GM12878 (cell line): ENCODE measurements around the gene TTLL11. TPM values are rescaled to one million over a fixed set of nuclear protein-coding genes. Genes with fewer than 3 reads are reported as not detected.

Experiments
- ATAC-seq: fragments of 200-7000 bp; cut with Tn5 transposase; 3 replicates; pipeline ENCODE4 v1.9.1; 2020; ENCODE audit warnings: mild to moderate bottlenecking, moderate library complexity
- BruUV-seq: library from RNA; stranded (reverse); fragments of 400-500 nt; replicated peaks from 2 replicates; lab custom pipeline; 2021; lab: Mats Ljungman, UMichigan
- CTCF ChIA-PET: fragments of 300-600 bp; sonication (Branson Sonifier 250); formaldehyde crosslinking; extraction: SDS; loops from one replicate; lab custom pipeline; 2021; ENCODE audit warnings: inconsistent platforms; lab: Yijun Ruan, JAX
- POLR2A ChIA-PET: fragments of 350-600 bp; formaldehyde crosslinking; extraction: SDS; loops from one replicate; lab custom pipeline; 2021; ENCODE audit warnings: inconsistent platforms; lab: Charles Lee
- RAD21 ChIA-PET: fragments of 300-600 bp; sonication (Branson Sonifier 250); formaldehyde crosslinking; loops from one replicate; lab custom pipeline; 2023; ENCODE audit warnings: antibody characterized with exemption; ENCODE audit not compliant: unreplicated experiment; lab: Charles Lee
- SMC1A ChIA-PET: fragments of 300-600 bp; sonication (Branson Sonifier 250); formaldehyde crosslinking; loops from one replicate; lab custom pipeline; 2023; ENCODE audit not compliant: unreplicated experiment, uncharacterized antibody; lab: Charles Lee
- DNase-seq: peaks from one replicate; pipeline ENCODE4 v3.0.0-alpha.2; 2011; ENCODE audit warnings: low read depth, low spot score
- FAIRE-seq: peaks from 3 replicates; lab custom pipeline; 2011; peaks lifted over from hg19 to GRCh38; lab: Jason Lieb, UNC
- H2AFZ ChIP-seq: 2 replicates; pipeline ENCODE4 v1.6.0; 2011; ENCODE audit warnings: low read depth, low read length, control low read depth; ENCODE audit not compliant: control insufficient read depth
- H3K27ac ChIP-seq: 2 replicates; pipeline ENCODE4 v1.5.1; 2011; ENCODE audit warnings: control low read depth; ENCODE audit not compliant: control insufficient read depth, insufficient read depth
- H3K27me3 ChIP-seq, 2 experiments: replicated peaks in 1 of 2; 2 replicates each; pipeline versions ENCODE4 v1.6.0 to v1.6.1; 2011; ENCODE audit warnings: low read length in 1 of 2; ENCODE audit not compliant: control insufficient read depth in 2 of 2, insufficient read depth in 2 of 2
- H3K36me3 ChIP-seq, 2 experiments: 2 replicates each; pipeline ENCODE4 v1.5.1; 2011; ENCODE audit warnings: low read length in 1 of 2; ENCODE audit not compliant: control insufficient read depth in 2 of 2, insufficient read depth in 2 of 2
- H3K4me1 ChIP-seq: 2 replicates; pipeline ENCODE4 v1.6.1; 2011; ENCODE audit warnings: mild to moderate bottlenecking, low read length, moderate library complexity, mixed read lengths; ENCODE audit not compliant: control insufficient read depth, insufficient read depth
- H3K4me2 ChIP-seq: 2 replicates; pipeline ENCODE4 v1.6.0; 2011; ENCODE audit warnings: control low read depth; ENCODE audit not compliant: control insufficient read depth, insufficient read depth
- H3K4me3 ChIP-seq: fragments of 200-600 bp; sonication (generic); 2 replicates; pipeline ENCODE4 v1.5.1; 2016
- H3K79me2 ChIP-seq: 2 replicates; pipeline ENCODE4 v1.6.0; 2011; ENCODE audit warnings: low read length; ENCODE audit not compliant: control insufficient read depth, insufficient read depth
- H3K9ac ChIP-seq: 2 replicates; pipeline ENCODE4 v1.8.0; 2011; ENCODE audit warnings: low read length, control low read depth, mixed read lengths; ENCODE audit not compliant: control insufficient read depth, insufficient read depth
- H3K9me3 ChIP-seq: replicated peaks from 3 replicates; pipeline ENCODE4 v1.5.1; 2011; ENCODE audit warnings: mild to moderate bottlenecking, low read length; ENCODE audit not compliant: control insufficient read depth, insufficient read depth
- H4K20me1 ChIP-seq: 2 replicates; pipeline ENCODE4 v1.6.0; 2011; ENCODE audit not compliant: control insufficient read depth, insufficient read depth
- PML ChIP-seq: IDR thresholded peaks from 2 replicates; pipeline ENCODE4 v1.6.1; 2012; ENCODE audit warnings: low read length, inconsistent platforms
- POU2F2 ChIP-seq: IDR thresholded peaks from 3 replicates; pipeline ENCODE4 v1.6.1; 2011; ENCODE audit warnings: low read depth, mild to moderate bottlenecking, low read length, borderline replicate concordance
- SRF ChIP-seq, 2 experiments: IDR thresholded peaks; 2 replicates each; pipeline ENCODE4 v1.6.1; 2011; ENCODE audit warnings: low read depth in 2 of 2, low read length in 2 of 2, mild to moderate bottlenecking in 1 of 2, moderate library complexity in 1 of 2
- SUPT20H ChIP-seq: IDR thresholded peaks from 2 replicates; pipeline ENCODE4 v1.6.1; 2011; ENCODE audit warnings: low read depth, mild to moderate bottlenecking, low read length, moderate library complexity, borderline replicate concordance; ENCODE audit not compliant: control insufficient read depth
- TCF3 ChIP-seq: IDR thresholded peaks from 2 replicates; pipeline ENCODE4 v1.6.1; 2012; ENCODE audit warnings: low read depth, mild to moderate bottlenecking, low read length, borderline replicate concordance; ENCODE audit not compliant: insufficient read depth
- ZBED1 ChIP-seq: IDR thresholded peaks from 2 replicates; pipeline ENCODE4 v1.6.1; 2016; ENCODE audit warnings: borderline replicate concordance
- WGBS: methylation state at CpG from one replicate; pipeline ENCODE4 v1.1.6; 2016; ENCODE audit warnings: low lambda C conversion rate; ENCODE audit not compliant: insufficient replicate concordance, insufficient coverage; ENCODE audit errors: missing lambda C conversion rate; 5-methylcytosine and 5-hydroxymethylcytosine counted together
- in situ Hi-C: fragments of 300-500 bp; cut with MboI; formaldehyde crosslinking; loops from 9 replicates; pipeline ENCODE4 v1.14.3; 2018; ENCODE audit warnings: mixed read lengths
- intact Hi-C: fragments of 100-400 bp; cut with micrococcal nuclease; formaldehyde crosslinking; loops from one replicate; pipeline ENCODE4 v1.14.2; 2022; ENCODE audit not compliant: unreplicated experiment
- polyA plus RNA-seq, 11 experiments: library from polyadenylated mRNA; depleted of rRNA in 4 of 11; unstranded in 6 of 11; stranded (reverse) in 5 of 11; fragments of >200 nt; fragmentation: Nextera tagmentation in 4 of 11; fragmentation: Illumina TruSeq in 1 of 11; extraction: Ambion mirVana in 4 of 11; extraction: Trizol in 1 of 11; gene quantifications; 1 replicate in 1 of 11; 2 replicates in 10 of 11; pipeline versions ENCODE4 v1.2.1 to v1.2.3, GENCODE V29; 2011 to 2016; ENCODE audit warnings: inconsistent platforms in 2 of 11, missing spikeins in 2 of 11, low read depth in 1 of 11
- total RNA-seq, 4 experiments: library from RNA; depleted of rRNA in 3 of 4; stranded (reverse); fragments of >200 nt in 3 of 4; fragmentation: Illumina TruSeq in 1 of 4; extraction: Trizol in 1 of 4; gene quantifications; 2 replicates each; pipeline versions ENCODE4 v1.2.1 to v1.2.3, GENCODE V29; 2013 to 2021
- TF ChIP-seq, protein P1 (sequence below): fragments of 450-650 bp; IDR thresholded peaks from 2 replicates; pipeline ENCODE4 v1.6.1; 2016; ENCODE audit warnings: mild to moderate bottlenecking
- TF ChIP-seq, protein P2 (sequence below): fragments of 450-650 bp; IDR thresholded peaks from 2 replicates; pipeline ENCODE4 v1.6.1; 2017; ENCODE audit warnings: borderline replicate concordance
- TF ChIP-seq, protein P3 (sequence below): fragments of 150-350 bp; IDR thresholded peaks from 2 replicates; pipeline ENCODE4 v1.6.1; 2016; ENCODE audit warnings: low read depth, low read length
- TF ChIP-seq, protein P4 (sequence below): fragments of 450-650 bp; IDR thresholded peaks from 2 replicates; pipeline ENCODE4 v1.6.1; 2017; ENCODE audit warnings: mild to moderate bottlenecking
- TF ChIP-seq, protein P5 (sequence below): IDR thresholded peaks from 2 replicates; pipeline ENCODE4 v1.6.1; 2012; ENCODE audit warnings: low read length, inconsistent platforms

TTLL11 gene
- total and polyA plus RNA-seq, 10 of the 15 experiments (the other 5 are each of a cell fraction or from before 2014, with no cell fraction given), result 1.2 to 3.7 (median 2.9) TPM

DNA sequence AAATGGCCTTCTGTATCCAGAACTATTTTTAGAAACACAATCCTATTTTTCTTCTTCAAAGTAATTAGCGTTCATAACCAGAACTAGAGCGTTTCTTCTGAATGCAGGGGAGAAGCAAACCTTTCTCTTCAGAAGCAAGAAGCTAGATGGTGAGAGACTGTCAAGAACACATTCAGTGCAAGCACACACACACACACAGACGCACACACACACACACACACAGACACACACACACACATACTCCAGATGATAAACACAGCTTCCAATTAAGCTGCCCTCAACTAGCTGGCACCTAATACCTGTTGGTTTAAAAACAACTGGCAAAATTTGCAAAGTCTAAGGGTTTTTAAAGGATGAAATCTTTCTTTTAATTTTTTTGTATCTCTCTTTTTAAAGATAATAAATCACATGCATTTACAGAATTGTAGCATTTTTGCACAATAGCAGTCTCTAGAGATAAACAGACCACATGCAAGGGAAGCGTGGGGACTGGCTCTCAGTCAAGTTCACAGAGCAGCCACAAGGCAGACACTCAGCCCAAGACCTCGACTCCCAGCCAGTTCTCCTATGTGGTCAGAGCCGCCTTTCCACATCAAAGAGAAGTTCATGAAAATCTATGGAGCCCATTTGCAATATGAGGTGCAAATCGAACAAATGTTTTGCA lies 138.5 kb downstream of the TTLL11 start:
- SMC1A ChIA-PET, result no interaction called here
- Histone ChIP-seq H3K4me3 (no peak overlapping the region), H3K4me1 (no peaks in the 10 kb centered on the region), H3K9me3 (no peaks in the 10 kb centered on the region), H2AFZ (no peak overlapping the region), H4K20me1 (no peaks in the 10 kb centered on the region; the same call in 1 of the 2 replicates), H3K36me3 (no peaks in the 10 kb centered on the region), H3K9ac (no peak overlapping the region), H3K27ac (no peak overlapping the region), H3K79me2 (no peaks in the 10 kb centered on the region), H3K4me2 (no peak overlapping the region), H3K27me3 (peaks cover 0 to 6% of the 10 kb centered on the region in 2 experiments; a peak in 2 of 4 replicates)
- intact Hi-C loops, result no loop called here
- CTCF ChIA-PET, result no interaction called here
- DNase-seq, result no peak
- POLR2A ChIA-PET, result no interaction called here
- in situ Hi-C loops, result no loop called here
- 29% methylated on average over 7 of the region's 7 CpGs for WGBS
- BruUV-seq, result no TSS peak
- no peak for ATAC-seq
- RAD21 ChIA-PET, result no interaction called here
- no peak for FAIRE-seq
- TF ChIP-seq TCF3, result no peak
- TF ChIP-seq ZBED1, result no peak
- no peak for TF ChIP-seq SUPT20H
- TF ChIP-seq, protein P1, sequence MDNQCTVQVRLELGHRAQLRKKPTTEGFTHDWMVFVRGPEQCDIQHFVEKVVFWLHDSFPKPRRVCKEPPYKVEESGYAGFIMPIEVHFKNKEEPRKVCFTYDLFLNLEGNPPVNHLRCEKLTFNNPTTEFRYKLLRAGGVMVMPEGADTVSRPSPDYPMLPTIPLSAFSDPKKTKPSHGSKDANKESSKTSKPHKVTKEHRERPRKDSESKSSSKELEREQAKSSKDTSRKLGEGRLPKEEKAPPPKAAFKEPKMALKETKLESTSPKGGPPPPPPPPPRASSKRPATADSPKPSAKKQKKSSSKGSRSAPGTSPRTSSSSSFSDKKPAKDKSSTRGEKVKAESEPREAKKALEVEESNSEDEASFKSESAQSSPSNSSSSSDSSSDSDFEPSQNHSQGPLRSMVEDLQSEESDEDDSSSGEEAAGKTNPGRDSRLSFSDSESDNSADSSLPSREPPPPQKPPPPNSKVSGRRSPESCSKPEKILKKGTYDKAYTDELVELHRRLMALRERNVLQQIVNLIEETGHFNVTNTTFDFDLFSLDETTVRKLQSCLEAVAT, result no peak
- TF ChIP-seq SRF (IDR thresholded peaks at IDR 0.05; ENCODE audit: low read depth in 2 of 2, low read length in 2 of 2), result no peak
- TF ChIP-seq, protein P2, sequence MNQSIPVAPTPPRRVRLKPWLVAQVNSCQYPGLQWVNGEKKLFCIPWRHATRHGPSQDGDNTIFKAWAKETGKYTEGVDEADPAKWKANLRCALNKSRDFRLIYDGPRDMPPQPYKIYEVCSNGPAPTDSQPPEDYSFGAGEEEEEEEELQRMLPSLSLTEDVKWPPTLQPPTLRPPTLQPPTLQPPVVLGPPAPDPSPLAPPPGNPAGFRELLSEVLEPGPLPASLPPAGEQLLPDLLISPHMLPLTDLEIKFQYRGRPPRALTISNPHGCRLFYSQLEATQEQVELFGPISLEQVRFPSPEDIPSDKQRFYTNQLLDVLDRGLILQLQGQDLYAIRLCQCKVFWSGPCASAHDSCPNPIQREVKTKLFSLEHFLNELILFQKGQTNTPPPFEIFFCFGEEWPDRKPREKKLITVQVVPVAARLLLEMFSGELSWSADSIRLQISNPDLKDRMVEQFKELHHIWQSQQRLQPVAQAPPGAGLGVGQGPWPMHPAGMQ, result no peak
- TF ChIP-seq POU2F2, result no peak
- TF ChIP-seq, protein P3, sequence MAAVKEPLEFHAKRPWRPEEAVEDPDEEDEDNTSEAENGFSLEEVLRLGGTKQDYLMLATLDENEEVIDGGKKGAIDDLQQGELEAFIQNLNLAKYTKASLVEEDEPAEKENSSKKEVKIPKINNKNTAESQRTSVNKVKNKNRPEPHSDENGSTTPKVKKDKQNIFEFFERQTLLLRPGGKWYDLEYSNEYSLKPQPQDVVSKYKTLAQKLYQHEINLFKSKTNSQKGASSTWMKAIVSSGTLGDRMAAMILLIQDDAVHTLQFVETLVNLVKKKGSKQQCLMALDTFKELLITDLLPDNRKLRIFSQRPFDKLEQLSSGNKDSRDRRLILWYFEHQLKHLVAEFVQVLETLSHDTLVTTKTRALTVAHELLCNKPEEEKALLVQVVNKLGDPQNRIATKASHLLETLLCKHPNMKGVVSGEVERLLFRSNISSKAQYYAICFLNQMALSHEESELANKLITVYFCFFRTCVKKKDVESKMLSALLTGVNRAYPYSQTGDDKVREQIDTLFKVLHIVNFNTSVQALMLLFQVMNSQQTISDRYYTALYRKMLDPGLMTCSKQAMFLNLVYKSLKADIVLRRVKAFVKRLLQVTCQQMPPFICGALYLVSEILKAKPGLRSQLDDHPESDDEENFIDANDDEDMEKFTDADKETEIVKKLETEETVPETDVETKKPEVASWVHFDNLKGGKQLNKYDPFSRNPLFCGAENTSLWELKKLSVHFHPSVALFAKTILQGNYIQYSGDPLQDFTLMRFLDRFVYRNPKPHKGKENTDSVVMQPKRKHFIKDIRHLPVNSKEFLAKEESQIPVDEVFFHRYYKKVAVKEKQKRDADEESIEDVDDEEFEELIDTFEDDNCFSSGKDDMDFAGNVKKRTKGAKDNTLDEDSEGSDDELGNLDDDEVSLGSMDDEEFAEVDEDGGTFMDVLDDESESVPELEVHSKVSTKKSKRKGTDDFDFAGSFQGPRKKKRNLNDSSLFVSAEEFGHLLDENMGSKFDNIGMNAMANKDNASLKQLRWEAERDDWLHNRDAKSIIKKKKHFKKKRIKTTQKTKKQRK, result no peak
- TF ChIP-seq PML, result no peak
- TF ChIP-seq, protein P4, sequence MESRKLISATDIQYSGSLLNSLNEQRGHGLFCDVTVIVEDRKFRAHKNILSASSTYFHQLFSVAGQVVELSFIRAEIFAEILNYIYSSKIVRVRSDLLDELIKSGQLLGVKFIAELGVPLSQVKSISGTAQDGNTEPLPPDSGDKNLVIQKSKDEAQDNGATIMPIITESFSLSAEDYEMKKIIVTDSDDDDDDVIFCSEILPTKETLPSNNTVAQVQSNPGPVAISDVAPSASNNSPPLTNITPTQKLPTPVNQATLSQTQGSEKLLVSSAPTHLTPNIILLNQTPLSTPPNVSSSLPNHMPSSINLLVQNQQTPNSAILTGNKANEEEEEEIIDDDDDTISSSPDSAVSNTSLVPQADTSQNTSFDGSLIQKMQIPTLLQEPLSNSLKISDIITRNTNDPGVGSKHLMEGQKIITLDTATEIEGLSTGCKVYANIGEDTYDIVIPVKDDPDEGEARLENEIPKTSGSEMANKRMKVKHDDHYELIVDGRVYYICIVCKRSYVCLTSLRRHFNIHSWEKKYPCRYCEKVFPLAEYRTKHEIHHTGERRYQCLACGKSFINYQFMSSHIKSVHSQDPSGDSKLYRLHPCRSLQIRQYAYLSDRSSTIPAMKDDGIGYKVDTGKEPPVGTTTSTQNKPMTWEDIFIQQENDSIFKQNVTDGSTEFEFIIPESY, result no peak
- TF ChIP-seq, protein P5, sequence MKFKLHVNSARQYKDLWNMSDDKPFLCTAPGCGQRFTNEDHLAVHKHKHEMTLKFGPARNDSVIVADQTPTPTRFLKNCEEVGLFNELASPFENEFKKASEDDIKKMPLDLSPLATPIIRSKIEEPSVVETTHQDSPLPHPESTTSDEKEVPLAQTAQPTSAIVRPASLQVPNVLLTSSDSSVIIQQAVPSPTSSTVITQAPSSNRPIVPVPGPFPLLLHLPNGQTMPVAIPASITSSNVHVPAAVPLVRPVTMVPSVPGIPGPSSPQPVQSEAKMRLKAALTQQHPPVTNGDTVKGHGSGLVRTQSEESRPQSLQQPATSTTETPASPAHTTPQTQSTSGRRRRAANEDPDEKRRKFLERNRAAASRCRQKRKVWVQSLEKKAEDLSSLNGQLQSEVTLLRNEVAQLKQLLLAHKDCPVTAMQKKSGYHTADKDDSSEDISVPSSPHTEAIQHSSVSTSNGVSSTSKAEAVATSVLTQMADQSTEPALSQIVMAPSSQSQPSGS, result no peak
